ENCODE data around the gene IL4. TPM values are rescaled to one million over a fixed set of nuclear protein-coding genes. Genes with fewer than 3 reads are reported as not detected.

Gene IL4
- polyA plus RNA-seq, 1 donor from 2014 or later, result not detected

DNA sequence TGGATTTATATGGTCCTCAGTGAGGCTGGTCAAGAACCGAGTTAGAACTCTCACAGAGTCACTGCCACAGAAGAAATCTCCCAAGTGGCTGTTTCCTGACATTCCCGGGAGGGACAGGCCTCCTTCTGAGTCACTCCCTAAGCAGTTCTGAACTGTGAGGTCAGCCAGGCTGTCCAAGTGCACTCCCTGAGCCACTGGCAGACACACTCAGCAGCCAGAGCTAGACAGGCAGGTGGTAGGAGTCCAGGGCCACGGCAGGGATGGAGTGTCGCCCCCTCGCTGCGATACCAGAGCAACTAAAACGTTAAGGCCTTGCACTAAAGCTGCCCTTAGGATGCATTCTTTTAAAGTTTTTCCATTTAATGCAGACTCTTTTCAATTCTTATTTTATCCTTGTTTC lies 3.4 kb downstream of the IL4 start:
- Histone ChIP-seq H3K36me3 (ENCODE audit: insufficient read depth, low read length) (no peaks in the 10 kb centered on the region), H3K27me3 (ENCODE audit: insufficient read depth, low read depth, low read length) (no peaks in the 10 kb centered on the region), H3K27ac (ENCODE audit: low read length) (no peak overlapping the region), H4K20me1 (ENCODE audit: insufficient read depth) (no peaks in the 10 kb centered on the region), H3K4me3 (ENCODE audit: low read length) (no peak overlapping the region), H3K9me3 (ENCODE audit: low read length) (no peaks in the 10 kb centered on the region), H3K9ac (ENCODE audit: low read length) (no peak overlapping the region), H3K4me2 (ENCODE audit: low read length) (no peak overlapping the region), H3K9me2 (ENCODE audit: insufficient read depth, low read length) (no peaks in the 10 kb centered on the region), H3K79me2 (replicated peaks; ENCODE audit: insufficient read depth, low read length) (no peaks in the 10 kb centered on the region), H2AFZ (ENCODE audit: low read depth, low read length) (no peak overlapping the region), H3F3A (ENCODE audit: insufficient read depth, low read length, poor library complexity, severe bottlenecking) (no peaks in the 10 kb centered on the region)
- TF ChIP-seq RAD21 (conservative IDR thresholded peaks at IDR 0.05) (no peak), POLR2AphosphoS5 (IDR thresholded peaks at IDR 0.05) (no peak), EZH2 (IDR thresholded peaks at IDR 0.05; ENCODE audit: borderline replicate concordance, insufficient read depth, low read length, poor library complexity, severe bottlenecking) (no peak), EP300 (conservative IDR thresholded peaks at IDR 0.05; ENCODE audit: poor library complexity, severe bottlenecking) (no peak), TAF1 (IDR thresholded peaks at IDR 0.05; ENCODE audit: low read depth) (no peak), MXI1 (conservative IDR thresholded peaks at IDR 0.05; ENCODE audit: poor library complexity, severe bottlenecking) (no peak), SMC3 (conservative IDR thresholded peaks at IDR 0.05; ENCODE audit: poor library complexity) (no peak)
- TF ChIP-seq, protein P1, sequence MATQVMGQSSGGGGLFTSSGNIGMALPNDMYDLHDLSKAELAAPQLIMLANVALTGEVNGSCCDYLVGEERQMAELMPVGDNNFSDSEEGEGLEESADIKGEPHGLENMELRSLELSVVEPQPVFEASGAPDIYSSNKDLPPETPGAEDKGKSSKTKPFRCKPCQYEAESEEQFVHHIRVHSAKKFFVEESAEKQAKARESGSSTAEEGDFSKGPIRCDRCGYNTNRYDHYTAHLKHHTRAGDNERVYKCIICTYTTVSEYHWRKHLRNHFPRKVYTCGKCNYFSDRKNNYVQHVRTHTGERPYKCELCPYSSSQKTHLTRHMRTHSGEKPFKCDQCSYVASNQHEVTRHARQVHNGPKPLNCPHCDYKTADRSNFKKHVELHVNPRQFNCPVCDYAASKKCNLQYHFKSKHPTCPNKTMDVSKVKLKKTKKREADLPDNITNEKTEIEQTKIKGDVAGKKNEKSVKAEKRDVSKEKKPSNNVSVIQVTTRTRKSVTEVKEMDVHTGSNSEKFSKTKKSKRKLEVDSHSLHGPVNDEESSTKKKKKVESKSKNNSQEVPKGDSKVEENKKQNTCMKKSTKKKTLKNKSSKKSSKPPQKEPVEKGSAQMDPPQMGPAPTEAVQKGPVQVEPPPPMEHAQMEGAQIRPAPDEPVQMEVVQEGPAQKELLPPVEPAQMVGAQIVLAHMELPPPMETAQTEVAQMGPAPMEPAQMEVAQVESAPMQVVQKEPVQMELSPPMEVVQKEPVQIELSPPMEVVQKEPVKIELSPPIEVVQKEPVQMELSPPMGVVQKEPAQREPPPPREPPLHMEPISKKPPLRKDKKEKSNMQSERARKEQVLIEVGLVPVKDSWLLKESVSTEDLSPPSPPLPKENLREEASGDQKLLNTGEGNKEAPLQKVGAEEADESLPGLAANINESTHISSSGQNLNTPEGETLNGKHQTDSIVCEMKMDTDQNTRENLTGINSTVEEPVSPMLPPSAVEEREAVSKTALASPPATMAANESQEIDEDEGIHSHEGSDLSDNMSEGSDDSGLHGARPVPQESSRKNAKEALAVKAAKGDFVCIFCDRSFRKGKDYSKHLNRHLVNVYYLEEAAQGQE (IDR thresholded peaks at IDR 0.05; ENCODE audit: borderline replicate concordance), result no peak

DNA sequence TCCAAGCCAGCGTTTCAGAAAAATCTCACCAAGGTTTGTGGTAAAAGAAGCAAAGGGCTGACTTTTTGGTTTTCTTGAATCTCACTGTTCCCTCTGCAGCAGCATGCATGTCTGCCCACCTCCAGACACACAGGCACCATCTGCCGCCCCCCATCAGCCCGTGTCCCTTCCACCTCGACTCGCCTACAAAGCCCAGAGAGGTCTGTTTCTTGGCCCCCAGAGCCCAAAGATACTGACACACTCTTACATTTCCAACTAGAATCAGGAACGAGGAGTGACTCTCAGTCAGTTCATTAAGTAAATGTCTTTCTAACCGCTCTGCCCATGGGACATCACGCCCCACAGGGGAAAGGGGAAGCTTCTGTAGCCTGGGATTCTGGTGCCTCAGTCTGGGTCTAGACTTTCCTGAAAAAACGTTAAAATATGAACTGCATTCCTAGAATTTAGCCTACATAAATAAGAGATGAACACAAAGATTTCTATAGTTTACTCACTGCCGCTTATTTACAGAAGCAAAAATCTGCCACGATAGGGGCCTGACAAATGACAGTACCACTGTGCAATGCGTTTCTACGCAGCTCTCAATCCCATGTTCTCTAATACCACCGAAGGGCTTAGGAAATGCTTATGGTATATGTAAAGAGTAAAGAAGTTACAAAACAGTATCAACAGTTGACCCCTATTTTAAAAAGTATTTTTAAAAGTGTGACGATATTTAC lies 4.1 kb downstream of the IL4 start:
- Histone ChIP-seq H3K9me3 (ENCODE audit: low read length) (no peaks in the 10 kb centered on the region), H2AFZ (ENCODE audit: low read depth, low read length) (no peak overlapping the region), H3K27ac (ENCODE audit: low read length) (no peak overlapping the region), H3K79me2 (replicated peaks; ENCODE audit: insufficient read depth, low read length) (no peaks in the 10 kb centered on the region), H4K20me1 (ENCODE audit: insufficient read depth) (no peaks in the 10 kb centered on the region), H3F3A (ENCODE audit: insufficient read depth, low read length, poor library complexity, severe bottlenecking) (no peaks in the 10 kb centered on the region), H3K9ac (ENCODE audit: low read length) (no peak overlapping the region), H3K4me3 (ENCODE audit: low read length) (no peak overlapping the region), H3K36me3 (ENCODE audit: insufficient read depth, low read length) (no peaks in the 10 kb centered on the region), H3K27me3 (ENCODE audit: insufficient read depth, low read depth, low read length) (no peaks in the 10 kb centered on the region), H3K9me2 (ENCODE audit: insufficient read depth, low read length) (no peaks in the 10 kb centered on the region), H3K4me2 (ENCODE audit: low read length) (no peak overlapping the region)
- TF ChIP-seq EZH2 (IDR thresholded peaks at IDR 0.05; ENCODE audit: borderline replicate concordance, insufficient read depth, low read length, poor library complexity, severe bottlenecking), result no peak
- no peak for TF ChIP-seq POLR2AphosphoS5 (IDR thresholded peaks at IDR 0.05)
- TF ChIP-seq RAD21 (conservative IDR thresholded peaks at IDR 0.05), result no peak
- TF ChIP-seq, protein P1 (IDR thresholded peaks at IDR 0.05; ENCODE audit: borderline replicate concordance), result no peak
- no peak for TF ChIP-seq EP300 (conservative IDR thresholded peaks at IDR 0.05; ENCODE audit: poor library complexity, severe bottlenecking)
- TF ChIP-seq, protein P2, sequence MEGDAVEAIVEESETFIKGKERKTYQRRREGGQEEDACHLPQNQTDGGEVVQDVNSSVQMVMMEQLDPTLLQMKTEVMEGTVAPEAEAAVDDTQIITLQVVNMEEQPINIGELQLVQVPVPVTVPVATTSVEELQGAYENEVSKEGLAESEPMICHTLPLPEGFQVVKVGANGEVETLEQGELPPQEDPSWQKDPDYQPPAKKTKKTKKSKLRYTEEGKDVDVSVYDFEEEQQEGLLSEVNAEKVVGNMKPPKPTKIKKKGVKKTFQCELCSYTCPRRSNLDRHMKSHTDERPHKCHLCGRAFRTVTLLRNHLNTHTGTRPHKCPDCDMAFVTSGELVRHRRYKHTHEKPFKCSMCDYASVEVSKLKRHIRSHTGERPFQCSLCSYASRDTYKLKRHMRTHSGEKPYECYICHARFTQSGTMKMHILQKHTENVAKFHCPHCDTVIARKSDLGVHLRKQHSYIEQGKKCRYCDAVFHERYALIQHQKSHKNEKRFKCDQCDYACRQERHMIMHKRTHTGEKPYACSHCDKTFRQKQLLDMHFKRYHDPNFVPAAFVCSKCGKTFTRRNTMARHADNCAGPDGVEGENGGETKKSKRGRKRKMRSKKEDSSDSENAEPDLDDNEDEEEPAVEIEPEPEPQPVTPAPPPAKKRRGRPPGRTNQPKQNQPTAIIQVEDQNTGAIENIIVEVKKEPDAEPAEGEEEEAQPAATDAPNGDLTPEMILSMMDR (IDR thresholded peaks at IDR 0.05; ENCODE audit: poor library complexity, severe bottlenecking), result no peak
